SK-N-SH (cell line): Measurements from ENCODE around the gene TPTE. TPM values are rescaled to one million over a fixed set of nuclear protein-coding genes. Genes with fewer than 3 reads are reported as not detected.
"Not testable (repeated sequence)": the region's sequence is repeated elsewhere in the genome, so short reads cannot be mapped to it uniquely, and the experiment has no call there.

Experiments used
- CTCF ChIA-PET: fragments of 300-600, 350-600 bp; formaldehyde crosslinking; extraction: SDS; loops from one replicate; lab custom pipeline; 2021; lab: Yijun Ruan, JAX
- POLR2A ChIA-PET: fragments of 350-600 bp; sonication (Branson Sonifier 250); formaldehyde crosslinking; extraction: SDS; loops from one replicate; lab custom pipeline; 2020; ENCODE audit warnings: antibody characterized with exemption, inconsistent platforms; lab: Yijun Ruan, JAX
- DNase-seq: peaks from one replicate; pipeline ENCODE4 v3.0.0; 2012
- H2AFZ ChIP-seq: fragments of 200-600 bp; sonication (generic); 2 replicates; pipeline ENCODE4 v1.8.1; 2016; ENCODE audit warnings: antibody characterized with exemption, mild to moderate bottlenecking, low read depth
- H3F3A ChIP-seq: fragments of 200-600 bp; sonication (generic); replicated peaks from 2 replicates; pipeline ENCODE3; 2016; ENCODE audit warnings: antibody characterized with exemption, mild to moderate bottlenecking; ENCODE audit not compliant: insufficient read depth
- H3K27ac ChIP-seq, 2 experiments: fragments of 200-500 bp in 1 of 2; fragments of 200-600 bp in 1 of 2; sonication (Bioruptor generic) in 1 of 2; sonication (generic), shearing (Covaris generic) in 1 of 2; 2 replicates each; pipeline versions ENCODE4 v1.5.1 to v1.6.1; 2014 to 2016; ENCODE audit warnings: low read depth in 2 of 2, inconsistent platforms in 1 of 2, low read length in 1 of 2, mild to moderate bottlenecking in 1 of 2, mixed read lengths in 1 of 2
- H3K27me3 ChIP-seq: fragments of 200-600 bp; sonication (generic), shearing (Covaris generic); 2 replicates; pipeline ENCODE4 v1.6.1; 2016; ENCODE audit warnings: mixed run types; ENCODE audit not compliant: insufficient read depth
- H3K36me3 ChIP-seq, 2 experiments: fragments of 200-500 bp in 1 of 2; fragments of 200-600 bp in 1 of 2; sonication (Bioruptor generic) in 1 of 2; sonication (generic) in 1 of 2; replicated peaks in 1 of 2; 2 replicates each; pipeline versions ENCODE3 to v1.5.1; 2014 to 2016; ENCODE audit warnings: low read length in 1 of 2, mild to moderate bottlenecking in 1 of 2; ENCODE audit not compliant: insufficient read depth in 2 of 2, control insufficient read depth in 1 of 2
- H3K4me1 ChIP-seq, 2 experiments: fragments of 200-500 bp in 1 of 2; fragments of 200-600 bp in 1 of 2; sonication (Bioruptor generic) in 1 of 2; sonication (generic), shearing (Covaris generic) in 1 of 2; 2 replicates each; pipeline versions ENCODE4 v1.5.1 to v1.6.1; 2014 to 2016; ENCODE audit warnings: low read depth in 1 of 2, low read length in 1 of 2, mixed run types in 1 of 2; ENCODE audit not compliant: insufficient read depth in 2 of 2, control insufficient read depth in 1 of 2
- H3K4me2 ChIP-seq: fragments of 200-600 bp; sonication (generic), shearing (Covaris generic); 2 replicates; pipeline ENCODE4 v1.6.1; 2017; ENCODE audit warnings: mixed run types
- H3K4me3 ChIP-seq, 2 experiments: fragments of 200-500 bp in 1 of 2; fragments of 200-600 bp in 1 of 2; sonication (Bioruptor generic) in 1 of 2; sonication (generic), shearing (Covaris generic) in 1 of 2; 2 replicates each; pipeline versions ENCODE4 v1.5.1 to v1.8.1; 2014 to 2016; ENCODE audit warnings: low read depth in 2 of 2, inconsistent platforms in 1 of 2, low read length in 1 of 2, mild to moderate bottlenecking in 1 of 2, mixed read lengths in 1 of 2, moderate library complexity in 1 of 2
- H3K79me2 ChIP-seq: fragments of 200-600 bp; sonication (generic); 2 replicates; pipeline ENCODE4 v1.8.1; 2017; ENCODE audit warnings: mild to moderate bottlenecking; ENCODE audit not compliant: insufficient read depth
- H3K9ac ChIP-seq: fragments of 200-600 bp; sonication (generic); 2 replicates; pipeline ENCODE4 v1.6.1; 2017; ENCODE audit warnings: mixed run types
- H3K9me2 ChIP-seq: fragments of 200-600 bp; sonication (generic); 2 replicates; pipeline ENCODE4 v1.6.1; 2017; ENCODE audit warnings: mixed run types
- H3K9me3 ChIP-seq: fragments of 200-600 bp; sonication (generic); 2 replicates; pipeline ENCODE4 v1.6.1; 2017; ENCODE audit warnings: mixed run types, mild to moderate bottlenecking, moderate library complexity
- H4K20me1 ChIP-seq: fragments of 200-600 bp; sonication (generic); 2 replicates; pipeline ENCODE4 v1.6.1; 2017; ENCODE audit warnings: mild to moderate bottlenecking, mixed run types; ENCODE audit not compliant: insufficient read depth
- FOXM1 ChIP-seq: IDR thresholded peaks from 2 replicates; pipeline ENCODE4 v1.4.0; 2012; ENCODE audit warnings: low read depth, mild to moderate bottlenecking
- NFIC ChIP-seq: IDR thresholded peaks from 2 replicates; pipeline ENCODE4 v1.4.0; 2012; ENCODE audit warnings: borderline replicate concordance
- WGBS: methylation state at CpG from one replicate; pipeline ENCODE4 v1.1.6; 2017; ENCODE audit warnings: low lambda C conversion rate; 5-methylcytosine and 5-hydroxymethylcytosine counted together
- polyA plus RNA-seq, 3 experiments: library from polyadenylated mRNA; depleted of rRNA; stranded (reverse); fragments of >200 nt; gene quantifications; 2 replicates each; pipeline ENCODE4 v1.2.3, GENCODE V29; 2012
- TF ChIP-seq, protein P1 (sequence below): IDR thresholded peaks from 2 replicates; pipeline ENCODE4 v1.6.1; 2012; ENCODE audit warnings: mild to moderate bottlenecking, low read depth, low read length, moderate library complexity

TPTE gene
- polyA plus RNA-seq, 1 of the 3 experiments (the other 2 are of a cell fraction): not detected

DNA sequence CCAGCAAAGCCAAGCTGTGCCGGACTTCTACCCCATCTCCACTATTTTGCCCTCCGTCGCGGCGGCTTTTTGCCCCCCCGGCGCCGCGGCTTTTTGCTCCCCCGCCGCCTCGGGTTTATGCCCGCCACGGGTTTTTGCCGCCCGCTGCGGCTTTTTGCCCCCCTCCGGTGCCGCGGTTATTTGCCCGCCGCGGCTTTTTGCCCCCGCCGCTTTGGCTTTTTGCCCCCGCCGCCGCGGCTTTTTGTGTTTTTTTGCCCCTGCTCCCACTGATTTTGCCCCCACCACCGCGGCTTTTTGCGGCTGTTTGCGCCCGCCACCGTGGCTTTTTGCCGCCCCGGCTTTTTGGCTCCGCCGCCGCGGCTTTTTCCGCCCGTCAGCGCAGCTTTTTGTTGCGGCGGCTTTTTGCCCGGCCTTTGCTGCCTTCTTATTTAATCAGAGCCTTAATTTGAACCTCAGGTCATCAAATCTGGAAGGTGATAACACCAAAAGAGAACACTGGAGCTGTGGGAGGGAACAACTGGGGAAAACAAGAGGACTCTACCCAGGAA, 106.0 kb downstream of the TPTE start:
- Histone ChIP-seq H3F3A (no peaks in the 10 kb centered on the region), H3K9me3 (0 out of 2 replicates have a peak, but pooled peaks cover 5% of the 10 kb centered on the region), H4K20me1 (no peaks in the 10 kb centered on the region), H3K9ac (no peak overlapping the region), H3K27ac (no peak overlapping the region), H3K27me3 (no peaks in the 10 kb centered on the region), H3K9me2 (no peaks in the 10 kb centered on the region), H2AFZ (no peak overlapping the region), H3K4me2 (no peak overlapping the region), H3K4me1 (no peaks in the 10 kb centered on the region), H3K4me3 (no peak overlapping the region), H3K79me2 (no peaks in the 10 kb centered on the region), H3K36me3 (no peaks in the 10 kb centered on the region)
- ChIA-PET POLR2A (no interaction called here), CTCF (no interaction called here)
- no peak for DNase-seq
- 24% methylated on average over 47 of the region's 47 CpGs for WGBS
- TF ChIP-seq, protein P1, sequence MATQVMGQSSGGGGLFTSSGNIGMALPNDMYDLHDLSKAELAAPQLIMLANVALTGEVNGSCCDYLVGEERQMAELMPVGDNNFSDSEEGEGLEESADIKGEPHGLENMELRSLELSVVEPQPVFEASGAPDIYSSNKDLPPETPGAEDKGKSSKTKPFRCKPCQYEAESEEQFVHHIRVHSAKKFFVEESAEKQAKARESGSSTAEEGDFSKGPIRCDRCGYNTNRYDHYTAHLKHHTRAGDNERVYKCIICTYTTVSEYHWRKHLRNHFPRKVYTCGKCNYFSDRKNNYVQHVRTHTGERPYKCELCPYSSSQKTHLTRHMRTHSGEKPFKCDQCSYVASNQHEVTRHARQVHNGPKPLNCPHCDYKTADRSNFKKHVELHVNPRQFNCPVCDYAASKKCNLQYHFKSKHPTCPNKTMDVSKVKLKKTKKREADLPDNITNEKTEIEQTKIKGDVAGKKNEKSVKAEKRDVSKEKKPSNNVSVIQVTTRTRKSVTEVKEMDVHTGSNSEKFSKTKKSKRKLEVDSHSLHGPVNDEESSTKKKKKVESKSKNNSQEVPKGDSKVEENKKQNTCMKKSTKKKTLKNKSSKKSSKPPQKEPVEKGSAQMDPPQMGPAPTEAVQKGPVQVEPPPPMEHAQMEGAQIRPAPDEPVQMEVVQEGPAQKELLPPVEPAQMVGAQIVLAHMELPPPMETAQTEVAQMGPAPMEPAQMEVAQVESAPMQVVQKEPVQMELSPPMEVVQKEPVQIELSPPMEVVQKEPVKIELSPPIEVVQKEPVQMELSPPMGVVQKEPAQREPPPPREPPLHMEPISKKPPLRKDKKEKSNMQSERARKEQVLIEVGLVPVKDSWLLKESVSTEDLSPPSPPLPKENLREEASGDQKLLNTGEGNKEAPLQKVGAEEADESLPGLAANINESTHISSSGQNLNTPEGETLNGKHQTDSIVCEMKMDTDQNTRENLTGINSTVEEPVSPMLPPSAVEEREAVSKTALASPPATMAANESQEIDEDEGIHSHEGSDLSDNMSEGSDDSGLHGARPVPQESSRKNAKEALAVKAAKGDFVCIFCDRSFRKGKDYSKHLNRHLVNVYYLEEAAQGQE: no peak
- TF ChIP-seq NFIC: no peak
- TF ChIP-seq FOXM1: no peak
- TF ChIP-seq, all 33 proteins: peak for 0

GRCh38 chr21:10629239-10629638, 107.9 kb downstream of the TPTE start:
- H3K27me3 ChIP-seq, DNase-seq, H2AFZ ChIP-seq, H3K9me2 ChIP-seq, H3K36me3 ChIP-seq, CTCF ChIA-PET, H3K27ac ChIP-seq, H3K4me2 ChIP-seq, POLR2A ChIA-PET, H3K4me3 ChIP-seq, H3K79me2 ChIP-seq, H4K20me1 ChIP-seq, H3K9me3 ChIP-seq, H3K9ac ChIP-seq, H3F3A ChIP-seq, H3K4me1 ChIP-seq: not testable (repeated sequence)
- under 1% methylated on average over 3 of the region's 3 CpGs for WGBS

DNA sequence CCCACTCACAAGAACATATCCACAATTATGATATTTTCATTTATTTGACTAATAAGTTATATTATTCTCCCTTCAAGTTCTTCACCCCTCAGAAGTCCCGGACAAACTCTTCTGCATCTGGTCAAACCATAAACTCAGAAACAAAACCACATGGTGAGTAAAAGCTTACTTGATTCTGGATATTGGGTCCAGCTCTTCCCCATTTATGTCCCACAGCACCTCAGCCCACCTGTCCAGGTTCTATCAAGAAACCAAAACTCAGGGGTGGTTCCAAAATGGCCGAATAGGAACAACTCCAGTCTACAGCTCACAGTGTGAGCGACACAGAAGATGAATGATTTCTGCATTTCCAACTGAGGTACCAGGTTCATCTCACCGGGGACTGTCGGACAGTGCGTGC, 109.4 kb downstream of the TPTE start:
- H3K9ac ChIP-seq, H3K27ac ChIP-seq, H3K9me2 ChIP-seq, H3F3A ChIP-seq, H3K79me2 ChIP-seq, H4K20me1 ChIP-seq, H3K27me3 ChIP-seq, POLR2A ChIA-PET, H3K4me1 ChIP-seq, H3K4me2 ChIP-seq, H3K9me3 ChIP-seq, CTCF ChIA-PET, H3K36me3 ChIP-seq, H3K4me3 ChIP-seq, DNase-seq, H2AFZ ChIP-seq: not testable (repeated sequence)
- WGBS: 3% methylated on average over 6 of the region's 6 CpGs

GRCh38 chr21:10631316-10631715, 109.9 kb downstream of the TPTE start:
- H2AFZ ChIP-seq, DNase-seq, H3K27ac ChIP-seq, H3K36me3 ChIP-seq, H3K9me3 ChIP-seq, H3K79me2 ChIP-seq, H3F3A ChIP-seq, H3K4me2 ChIP-seq, H3K9ac ChIP-seq, H3K9me2 ChIP-seq, H3K27me3 ChIP-seq, CTCF ChIA-PET, H3K4me3 ChIP-seq, H4K20me1 ChIP-seq, POLR2A ChIA-PET, H3K4me1 ChIP-seq: not testable (repeated sequence)
- WGBS: 3% methylated on average over 5 of the region's 5 CpGs

GRCh38 chr21:10638144-10638543, 116.8 kb downstream of the TPTE start:
- H2AFZ ChIP-seq, POLR2A ChIA-PET, H4K20me1 ChIP-seq, H3K79me2 ChIP-seq, CTCF ChIA-PET, H3K4me2 ChIP-seq, H3K27me3 ChIP-seq, H3K27ac ChIP-seq, DNase-seq, H3K9ac ChIP-seq, H3K4me1 ChIP-seq, H3K9me3 ChIP-seq, H3F3A ChIP-seq, H3K36me3 ChIP-seq, H3K4me3 ChIP-seq, H3K9me2 ChIP-seq: not testable (repeated sequence)
- 2% methylated on average over 9 of the region's 9 CpGs for WGBS
